NT2/D1 (cell line): ENCODE results near the gene SMAD6.

Experiments used
- DNase-seq: peaks from one replicate; pipeline ENCODE4 v3.0.0-alpha.2; 2011; ENCODE audit warnings: low read depth, low spot score
- H3K27me3 ChIP-seq: 2 replicates; pipeline ENCODE4 v1.6.0; 2011; ENCODE audit warnings: mild to moderate bottlenecking; ENCODE audit not compliant: insufficient read length, insufficient read depth
- H3K36me3 ChIP-seq: 2 replicates; pipeline ENCODE4 v1.6.1; 2011; ENCODE audit warnings: mild to moderate bottlenecking, low read length, mixed read lengths; ENCODE audit not compliant: insufficient read depth, insufficient read length
- H3K4me1 ChIP-seq: 2 replicates; pipeline ENCODE4 v1.5.1; 2011; ENCODE audit not compliant: insufficient read depth, insufficient read length
- H3K4me3 ChIP-seq: 2 replicates; pipeline ENCODE4 v1.5.1; 2011; ENCODE audit warnings: low read depth; ENCODE audit not compliant: insufficient read length
- H3K9ac ChIP-seq: 2 replicates; pipeline ENCODE4 v1.6.0; 2011; ENCODE audit warnings: low read depth; ENCODE audit not compliant: insufficient read length
- H3K9me3 ChIP-seq: 2 replicates; pipeline ENCODE4 v1.5.1; 2011; ENCODE audit warnings: mild to moderate bottlenecking, low read length; ENCODE audit not compliant: insufficient read depth
- SUZ12 ChIP-seq: IDR thresholded peaks from 2 replicates; pipeline ENCODE4 v1.6.1; 2011; ENCODE audit not compliant: insufficient read length, insufficient read depth; ENCODE audit errors: extremely low read depth
- YY1 ChIP-seq: IDR thresholded peaks from 2 replicates; pipeline ENCODE4 v1.6.1; 2011; ENCODE audit not compliant: insufficient read length, insufficient read depth
- ZNF274 ChIP-seq: IDR thresholded peaks from 2 replicates; pipeline ENCODE4 v1.6.1; 2011; ENCODE audit warnings: mild to moderate bottlenecking, low read depth, low read length

SMAD6 gene

GRCh38 chr15:66748708-66749035 lies 46.6 kb downstream of the SMAD6 start:
- TF ChIP-seq ZNF274: no peak
- no peak for TF ChIP-seq SUZ12
- TF ChIP-seq YY1: no peak
- Histone ChIP-seq H3K4me3 (no peak overlapping the region), H3K27me3 (no peaks in the 10 kb centered on the region), H3K9ac (no peak overlapping the region), H3K36me3 (peaks cover 62% of the 10 kb centered on the region), H3K9me3 (peaks cover 7% of the 10 kb centered on the region; the same call in 1 of the 2 replicates), H3K4me1 (peaks cover 34% of the 10 kb centered on the region)
- no peak for DNase-seq

- Histone ChIP-seq H3K36me3 (peaks cover 67% of the 10 kb centered on the region), H3K4me1 (peaks cover 27% of the 10 kb centered on the region)
- DNase-seq: no peak
These were observed 48.0 kb downstream of the SMAD6 start for GRCh38 chr15:66749841-66750575.

GRCh38 chr15:66750609-66751008 lies 48.6 kb downstream of the SMAD6 start:
- H3K9ac ChIP-seq: no peak overlapping the region
- H3K4me1 ChIP-seq: peaks cover 24% of the 10 kb centered on the region
- no peaks in the 10 kb centered on the region for H3K27me3 ChIP-seq
- H3K4me3 ChIP-seq: no peak overlapping the region
- TF ChIP-seq SUZ12 (no peak), ZNF274 (no peak), YY1 (no peak)
- H3K9me3 ChIP-seq: peaks cover 26% of the 10 kb centered on the region
- DNase-seq: no peak
- H3K36me3 ChIP-seq: peaks cover 71% of the 10 kb centered on the region

More at GRCh38 chr15:66749841-66750575, 48.0 kb downstream of the SMAD6 start:
- Histone ChIP-seq H3K4me3 (no peak overlapping the region), H3K9me3 (peaks cover 20% of the 10 kb centered on the region), H3K9ac (no peak overlapping the region), H3K27me3 (no peaks in the 10 kb centered on the region)
- TF ChIP-seq ZNF274 (no peak), SUZ12 (no peak), YY1 (no peak)

GRCh38 chr15:66751579-66751978 lies 49.5 kb downstream of the SMAD6 start:
- no peak for DNase-seq
- peaks cover 26% of the 10 kb centered on the region for H3K4me1 ChIP-seq
- H3K36me3 ChIP-seq: peaks cover 74% of the 10 kb centered on the region
- no peak for TF ChIP-seq SUZ12
- no peak for TF ChIP-seq YY1
- no peak for TF ChIP-seq ZNF274
- H3K27me3 ChIP-seq: no peaks in the 10 kb centered on the region
- H3K9me3 ChIP-seq: peaks cover 28% of the 10 kb centered on the region
- H3K4me3 ChIP-seq: no peak overlapping the region
- peak overlapping the region; percentile 0 for H3K9ac ChIP-seq

DNA sequence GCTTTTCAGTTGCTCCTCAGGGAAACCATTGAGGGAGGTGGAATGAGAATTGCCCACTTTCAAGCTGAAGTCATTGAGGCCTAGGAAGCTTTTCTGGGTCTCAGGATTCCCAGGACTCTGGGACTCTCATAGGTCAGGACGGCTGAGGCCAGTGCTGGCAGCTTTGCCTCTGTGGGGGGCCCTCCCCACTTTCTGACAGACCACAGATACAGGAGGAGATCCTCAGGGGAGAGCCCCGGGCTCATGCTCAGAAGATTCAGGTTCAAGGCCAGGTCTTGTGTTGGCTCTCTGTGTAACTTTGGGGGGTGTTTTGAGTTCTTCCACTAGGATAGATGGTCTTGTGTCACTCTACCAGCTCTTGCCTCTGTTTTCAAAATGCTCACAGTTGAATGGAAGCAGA lies 50.0 kb downstream of the SMAD6 start:
- DNase-seq: no peak
- no peak for TF ChIP-seq SUZ12
- TF ChIP-seq YY1: no peak
- TF ChIP-seq ZNF274: no peak

DNA sequence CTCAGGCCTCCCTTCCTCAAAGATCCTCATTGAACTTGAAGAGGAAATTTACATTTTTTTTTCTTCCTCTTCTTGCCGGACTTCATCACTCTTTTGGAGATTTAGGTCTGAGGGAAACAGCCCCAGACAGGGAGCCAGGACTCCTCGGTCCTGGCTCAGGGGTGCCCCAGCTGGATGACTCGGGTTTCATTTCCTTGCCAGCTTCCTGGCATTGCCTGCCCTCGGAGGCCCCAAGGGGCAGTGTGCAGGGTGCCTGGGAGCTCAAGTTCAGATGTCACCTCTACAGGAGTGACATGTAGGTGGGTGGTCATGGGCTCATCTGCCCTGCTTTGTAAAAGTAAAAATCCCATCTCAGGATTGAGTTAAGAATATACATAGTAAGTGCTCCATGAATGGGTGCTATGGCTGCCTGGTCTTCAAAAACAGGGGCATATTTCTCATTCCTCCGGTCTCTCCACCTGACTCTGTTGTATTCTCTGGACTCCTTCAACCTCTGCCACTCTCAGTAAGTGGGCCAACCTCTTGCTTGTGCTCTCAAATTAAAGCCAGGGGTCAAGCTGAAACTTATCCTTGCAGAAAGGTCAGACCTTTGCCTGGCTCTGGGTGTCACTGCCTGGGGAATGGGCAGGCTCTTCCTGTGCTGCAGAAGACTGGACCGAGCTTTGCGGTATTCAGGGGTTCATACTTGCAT lies 51.8 kb downstream of the SMAD6 start:
- peaks cover 19% of the 10 kb centered on the region for H3K4me1 ChIP-seq
- H3K9me3 ChIP-seq: peaks cover 28% of the 10 kb centered on the region
- no peak for DNase-seq
- H3K27me3 ChIP-seq: no peaks in the 10 kb centered on the region
- H3K4me3 ChIP-seq: no peak overlapping the region
- no peak overlapping the region for H3K9ac ChIP-seq
- TF ChIP-seq SUZ12 (no peak), ZNF274 (no peak), YY1 (no peak)
- peaks cover 77% of the 10 kb centered on the region for H3K36me3 ChIP-seq

More for the DNA sequence above, 50.0 kb downstream of the SMAD6 start:
- Histone ChIP-seq H3K4me3 (no peak overlapping the region), H3K9ac (no peak overlapping the region), H3K4me1 (peaks cover 24% of the 10 kb centered on the region), H3K9me3 (peaks cover 28% of the 10 kb centered on the region), H3K36me3 (peaks cover 76% of the 10 kb centered on the region), H3K27me3 (no peaks in the 10 kb centered on the region)

- Histone ChIP-seq H3K4me3 (no peak overlapping the region), H3K27me3 (no peaks in the 10 kb centered on the region), H3K36me3 (peaks cover 71% of the 10 kb centered on the region), H3K9ac (no peak overlapping the region), H3K9me3 (peaks cover 28% of the 10 kb centered on the region), H3K4me1 (peaks cover 21% of the 10 kb centered on the region)
- no peak for TF ChIP-seq SUZ12
- TF ChIP-seq ZNF274: no peak
- DNase-seq: no peak
These were observed 52.8 kb downstream of the SMAD6 start for GRCh38 chr15:66754789-66755188.
